ENCODE results near the gene PAK1IP1.
"Not testable (repeated sequence)": the region's sequence is repeated elsewhere in the genome, so short reads cannot be mapped to it uniquely, and the experiment has no call there.

PAK1IP1 gene

GRCh38 chr6:10684618-10685017 lies 10.2 kb upstream of the PAK1IP1 start:
- Mint-ChIP-seq H3K27ac (peak overlapping the region; percentile 4), H3K27me3 (peaks cover 15% of the 10 kb centered on the region)

DNA sequence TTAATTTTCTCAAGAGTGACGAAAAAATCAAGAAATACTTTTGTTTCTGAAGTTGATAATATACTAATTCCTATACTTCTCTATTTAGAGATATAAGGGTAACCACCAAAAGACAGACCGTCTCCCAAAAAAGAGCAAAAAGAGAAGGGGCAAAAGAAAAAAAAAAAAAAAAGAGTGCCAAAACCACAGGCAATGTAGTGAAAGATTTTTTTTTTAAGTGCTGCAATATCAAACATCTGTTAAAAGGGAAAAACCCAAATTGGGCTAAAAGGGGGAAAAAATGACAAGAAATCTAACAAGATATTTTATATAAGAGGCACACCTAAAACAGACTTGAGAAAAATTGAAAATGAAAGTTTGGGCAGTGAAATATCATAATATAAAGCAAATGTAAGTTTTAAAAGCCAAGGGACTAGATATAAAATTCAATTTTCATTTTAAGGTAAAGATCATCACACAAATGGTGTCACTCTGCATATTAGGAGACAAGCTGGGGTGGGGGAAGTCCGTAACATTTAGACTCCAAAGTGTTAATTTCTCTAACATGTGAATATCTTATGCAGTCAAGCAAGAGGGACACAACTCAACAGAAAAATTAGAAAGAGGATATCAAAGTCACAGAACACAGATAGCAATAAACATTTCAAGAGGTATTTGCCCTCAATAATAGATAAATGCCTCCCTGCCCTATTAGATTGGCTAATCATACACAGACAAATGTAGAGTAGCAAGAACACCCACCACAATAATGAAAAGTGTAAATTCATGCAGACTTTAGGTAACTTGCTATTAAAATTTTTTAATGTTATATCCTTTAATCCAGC lies 9.5 kb upstream of the PAK1IP1 start:
- no peak for DNase-seq
- Mint-ChIP-seq H3K27ac (peak overlapping the region; percentile 38), H3K4me3 (peak overlapping the region; percentile 36), H3K27me3 (peaks cover 15% of the 10 kb centered on the region), H3K4me1 (ENCODE audit: low read depth) (peaks cover 36% of the 10 kb centered on the region), H3K9me3 (no peaks in the 10 kb centered on the region), H3K36me3 (ENCODE audit: low read depth) (no peaks in the 10 kb centered on the region)

More at GRCh38 chr6:10684618-10685017, 10.2 kb upstream of the PAK1IP1 start:
- DNase-seq: no peak
- H3K9me3 Mint-ChIP-seq: no peaks in the 10 kb centered on the region
- H3K4me3 Mint-ChIP-seq: peak overlapping the region; percentile 36
- no peaks in the 10 kb centered on the region for H3K36me3 Mint-ChIP-seq (ENCODE audit: low read depth)
- H3K4me1 Mint-ChIP-seq (ENCODE audit: low read depth): peaks cover 36% of the 10 kb centered on the region

DNA sequence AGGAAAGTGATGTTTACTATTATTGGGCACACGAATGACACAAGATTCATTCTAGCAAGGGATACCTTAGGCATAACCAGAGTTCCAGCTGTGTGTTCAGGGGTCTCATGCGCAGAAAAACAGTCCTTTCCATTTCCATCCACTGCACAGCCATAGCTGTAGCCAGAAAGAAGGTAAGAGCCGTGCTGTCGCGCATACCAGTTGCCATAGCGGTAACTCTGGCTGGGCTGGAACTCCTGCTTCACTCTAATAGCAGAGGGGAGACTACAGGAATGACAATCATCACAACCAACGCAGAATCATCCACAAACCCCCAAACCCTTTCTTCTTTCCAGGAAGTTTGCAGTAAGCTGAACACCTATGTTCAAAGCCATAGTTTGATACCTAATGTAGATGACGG lies 7.9 kb upstream of the PAK1IP1 start:
- Mint-ChIP-seq H3K27ac (no peak overlapping the region), H3K4me1 (ENCODE audit: low read depth) (peaks cover 36% of the 10 kb centered on the region), H3K36me3 (ENCODE audit: low read depth) (no peaks in the 10 kb centered on the region), H3K27me3 (peaks cover 15% of the 10 kb centered on the region), H3K4me3 (no peak overlapping the region), H3K9me3 (no peaks in the 10 kb centered on the region)
- DNase-seq: no peak

DNA sequence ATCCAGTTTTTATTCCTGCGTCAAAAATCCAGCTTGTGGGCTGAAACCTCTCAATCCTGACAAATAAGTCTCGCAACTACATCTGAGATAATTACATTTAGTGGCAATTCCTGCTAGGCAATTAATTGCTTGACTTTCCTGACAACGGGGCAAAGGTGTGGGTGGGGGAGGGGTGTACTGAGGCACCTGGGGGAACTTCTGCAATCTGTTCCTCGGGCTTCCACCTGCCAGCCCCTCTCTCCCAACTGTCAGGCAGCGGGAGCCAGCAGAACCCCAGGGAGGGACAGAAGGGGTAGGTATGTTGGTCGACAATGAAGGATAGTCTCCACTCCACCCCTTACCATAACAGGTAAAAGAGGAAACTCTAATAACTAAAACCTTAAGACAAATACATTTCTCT lies 7.2 kb upstream of the PAK1IP1 start:
- DNase-seq: no peak
- Mint-ChIP-seq H3K27ac (no peak overlapping the region), H3K9me3 (no peaks in the 10 kb centered on the region), H3K4me3 (no peak overlapping the region), H3K27me3 (peaks cover 15% of the 10 kb centered on the region), H3K4me1 (ENCODE audit: low read depth) (peaks cover 33% of the 10 kb centered on the region), H3K36me3 (ENCODE audit: low read depth) (peaks cover under 1% of the 10 kb centered on the region)

GRCh38 chr6:10690651-10691445 lies 3.9 kb upstream of the PAK1IP1 start:
- peaks cover 28% of the 10 kb centered on the region for H3K36me3 Mint-ChIP-seq (ENCODE audit: low read depth)
- no peak for DNase-seq
- peaks cover 12% of the 10 kb centered on the region for H3K27me3 Mint-ChIP-seq
- no peaks in the 10 kb centered on the region for H3K9me3 Mint-ChIP-seq
- H3K4me3 Mint-ChIP-seq: no peak overlapping the region
- no peak overlapping the region for H3K27ac Mint-ChIP-seq
- peaks cover 14% of the 10 kb centered on the region for H3K4me1 Mint-ChIP-seq (ENCODE audit: low read depth)

DNA sequence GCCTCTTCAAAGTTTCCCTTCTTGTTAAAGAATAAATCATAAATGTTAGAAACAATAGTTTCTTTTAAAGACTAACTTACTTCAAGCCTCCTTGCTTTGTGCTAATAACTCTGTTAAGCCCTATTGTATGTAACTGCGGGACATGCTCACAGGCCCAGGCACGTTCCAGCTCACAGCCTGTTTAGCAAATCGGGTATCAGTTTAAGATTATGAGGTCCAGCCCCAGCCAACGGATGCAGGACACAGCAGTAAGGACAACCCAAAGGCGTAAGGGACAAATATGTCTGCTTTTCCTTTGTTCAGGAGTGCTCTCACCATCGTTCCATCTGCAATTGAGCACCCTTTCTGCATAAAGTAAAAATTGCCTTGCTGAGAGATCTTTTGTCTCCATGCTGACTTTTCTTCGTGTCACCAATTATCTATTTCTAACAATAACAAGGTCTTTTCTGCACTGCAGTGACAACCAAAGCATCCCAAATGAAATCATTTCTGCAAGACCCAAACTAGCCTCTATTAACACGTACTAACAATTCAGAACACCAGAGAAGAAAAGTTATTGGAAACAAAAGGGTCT lies 1.7 kb upstream of the PAK1IP1 start:
- Mint-ChIP-seq H3K4me1 (ENCODE audit: low read depth) (peaks cover 30% of the 10 kb centered on the region), H3K4me3 (peak overlapping the region; percentile 97), H3K36me3 (ENCODE audit: low read depth) (peaks cover 48% of the 10 kb centered on the region), H3K27ac (peak overlapping the region; percentile 100), H3K27me3 (peaks cover 2% of the 10 kb centered on the region), H3K9me3 (no peaks in the 10 kb centered on the region)
- DNase-seq: no peak

DNA sequence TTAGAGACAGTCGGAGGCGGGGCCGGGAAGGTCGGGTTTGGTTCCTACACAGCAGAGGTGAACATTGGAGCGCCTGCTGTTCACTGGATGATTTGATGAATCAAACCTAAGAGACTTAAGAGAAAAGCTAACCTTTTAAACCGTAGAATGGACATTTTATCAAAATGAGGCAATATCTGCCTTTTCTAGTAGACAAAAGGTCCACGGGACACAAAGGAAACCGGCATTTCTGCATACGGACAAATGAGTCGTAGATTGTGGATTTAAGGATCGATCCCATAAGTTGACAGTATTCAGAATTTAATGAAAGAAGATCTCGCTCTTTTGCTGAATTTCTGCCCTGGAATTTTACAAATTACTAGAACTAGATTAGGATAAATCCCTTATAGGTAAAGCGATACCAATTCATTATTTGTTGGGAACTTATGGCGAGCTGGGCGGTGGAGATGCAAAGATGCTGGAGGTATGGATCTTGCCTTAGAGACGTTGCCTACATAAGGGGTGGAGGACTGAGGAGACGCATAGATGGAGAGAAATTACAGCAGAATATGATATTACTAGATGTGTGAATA lies 400 bp downstream of the PAK1IP1 start:
- H3K9me3 Mint-ChIP-seq: no peaks in the 10 kb centered on the region
- peaks cover 41% of the 10 kb centered on the region for H3K4me1 Mint-ChIP-seq (ENCODE audit: low read depth)
- H3K27ac Mint-ChIP-seq: peak overlapping the region; percentile 100
- H3K27me3 Mint-ChIP-seq: no peaks in the 10 kb centered on the region
- no peak for DNase-seq
- H3K4me3 Mint-ChIP-seq: peak overlapping the region; percentile 97
- peaks cover 69% of the 10 kb centered on the region for H3K36me3 Mint-ChIP-seq (ENCODE audit: low read depth)

GRCh38 chr6:10696655-10697054 lies 1.9 kb downstream of the PAK1IP1 start:
- H3K4me1 Mint-ChIP-seq (ENCODE audit: low read depth): peaks cover 52% of the 10 kb centered on the region
- peak overlapping the region; percentile 97 for H3K4me3 Mint-ChIP-seq
- H3K27ac Mint-ChIP-seq: peak overlapping the region; percentile 100
- H3K9me3 Mint-ChIP-seq: no peaks in the 10 kb centered on the region
- no peak for DNase-seq
- peaks cover 84% of the 10 kb centered on the region for H3K36me3 Mint-ChIP-seq (ENCODE audit: low read depth)
- no peaks in the 10 kb centered on the region for H3K27me3 Mint-ChIP-seq

DNA sequence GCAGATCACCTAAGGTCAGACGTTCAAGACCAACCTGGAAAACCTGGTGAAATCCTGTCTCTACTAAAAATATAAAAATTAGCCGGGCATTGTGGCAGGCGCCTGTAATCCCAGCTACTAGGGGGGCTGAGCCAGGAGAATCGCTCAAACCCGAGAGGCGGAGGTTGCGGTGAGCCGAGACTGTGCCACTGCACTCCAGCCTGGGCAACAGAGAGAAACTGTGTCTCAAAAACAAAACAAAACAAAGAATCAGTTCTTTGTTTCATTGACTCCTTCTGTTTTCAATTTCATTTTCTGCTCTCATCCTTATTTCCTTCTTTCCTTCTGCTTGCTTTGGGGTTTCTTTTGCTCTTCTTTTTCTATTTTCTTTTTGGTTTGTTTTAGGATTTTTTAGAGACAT lies 19.2 kb downstream of the PAK1IP1 start:
- DNase-seq: no peak
- H3K27ac Mint-ChIP-seq: peak overlapping the region; percentile 77
- peaks cover 1% of the 10 kb centered on the region for H3K4me1 Mint-ChIP-seq (ENCODE audit: low read depth)
- no peak overlapping the region for H3K4me3 Mint-ChIP-seq
- no peaks in the 10 kb centered on the region for H3K9me3 Mint-ChIP-seq
- H3K27me3 Mint-ChIP-seq: no peaks in the 10 kb centered on the region
- peaks cover 28% of the 10 kb centered on the region for H3K36me3 Mint-ChIP-seq (ENCODE audit: low read depth)

- Mint-ChIP-seq H3K9me3 (peaks cover 4% of the 10 kb centered on the region), H3K4me1 (ENCODE audit: low read depth) (peaks cover 38% of the 10 kb centered on the region), H3K4me3 (peak overlapping the region; percentile 94), H3K27ac (peak overlapping the region; percentile 92), H3K27me3 (no peaks in the 10 kb centered on the region), H3K36me3 (ENCODE audit: low read depth) (peaks cover 25% of the 10 kb centered on the region)
- peak; percentile 54 for DNase-seq
Measured at GRCh38 chr6:10719296-10719963, 24.7 kb downstream of the PAK1IP1 start.

DNA sequence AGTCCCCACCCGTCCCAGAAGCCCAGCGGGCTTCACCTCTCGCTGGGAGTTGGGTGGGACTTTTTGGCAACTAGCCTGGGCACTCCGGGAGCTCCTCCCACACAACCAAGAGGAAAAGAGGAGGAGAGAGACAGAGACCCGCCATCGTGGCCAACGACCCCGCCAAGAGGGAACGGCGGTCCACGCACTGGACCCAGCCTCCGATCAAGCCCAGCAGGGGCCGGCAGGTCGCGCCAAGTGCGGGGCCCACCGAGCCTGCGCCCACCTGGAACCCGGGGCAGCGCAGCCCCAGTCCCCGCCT lies 25.1 kb downstream of the PAK1IP1 start:
- Mint-ChIP-seq H3K27ac (peak overlapping the region; percentile 92), H3K36me3 (ENCODE audit: low read depth) (peaks cover 26% of the 10 kb centered on the region), H3K4me3 (peak overlapping the region; percentile 94), H3K4me1 (ENCODE audit: low read depth) (peaks cover 42% of the 10 kb centered on the region), H3K27me3 (no peaks in the 10 kb centered on the region), H3K9me3 (peaks cover 4% of the 10 kb centered on the region)
- no peak for DNase-seq

GRCh38 chr6:10720265-10720959 lies 25.6 kb downstream of the PAK1IP1 start:
- H3K4me3 Mint-ChIP-seq: peak overlapping the region; percentile 94
- DNase-seq: peak; percentile 80
- H3K27me3 Mint-ChIP-seq: no peaks in the 10 kb centered on the region
- H3K9me3 Mint-ChIP-seq: peaks cover 4% of the 10 kb centered on the region
- H3K4me1 Mint-ChIP-seq (ENCODE audit: low read depth): peaks cover 47% of the 10 kb centered on the region
- peaks cover 31% of the 10 kb centered on the region for H3K36me3 Mint-ChIP-seq (ENCODE audit: low read depth)
- peak overlapping the region; percentile 95 for H3K27ac Mint-ChIP-seq

- H3K9me3 Mint-ChIP-seq, H3K27me3 Mint-ChIP-seq, DNase-seq: not testable (repeated sequence)
- peak overlapping the region; percentile 95 for H3K27ac Mint-ChIP-seq
- peaks cover 39% of the 10 kb centered on the region for H3K36me3 Mint-ChIP-seq (ENCODE audit: low read depth)
- H3K4me3 Mint-ChIP-seq: peak overlapping the region; percentile 94
- H3K4me1 Mint-ChIP-seq (ENCODE audit: low read depth): peaks cover 52% of the 10 kb centered on the region
Measured at GRCh38 chr6:10720960-10721849, 26.4 kb downstream of the PAK1IP1 start.

Data from activated T-cell treated with anti-CD3 and anti-CD28 coated beads, Interleukin-2, amount 50 U/mL, for 24 hours (primary cell).